HepG2 (cell line): ENCODE results near the gene RNF150. TPM values are rescaled to one million over a fixed set of nuclear protein-coding genes. Genes with fewer than 3 reads are reported as not detected.

Source experiments
- ATAC-seq: fragments of 200-7000 bp; cut with Tn5 transposase; 3 replicates; pipeline ENCODE4 v1.9.1; 2020; ENCODE audit warnings: mild to moderate bottlenecking, moderate library complexity
- BruUV-seq: library from RNA; stranded (reverse); fragments of 400-500 nt; replicated peaks from 2 replicates; lab custom pipeline; 2021; lab: Mats Ljungman, UMichigan
- CTCF ChIA-PET: fragments of 300-600 bp; formaldehyde crosslinking; extraction: SDS; loops from one replicate; lab custom pipeline; 2021; ENCODE audit warnings: low total read pairs, inconsistent platforms, low intra/inter-chr PET ratio; lab: Yijun Ruan, JAX
- POLR2A ChIA-PET: fragments of 350-600 bp; sonication (Branson Sonifier 250); formaldehyde crosslinking; loops from one replicate; lab custom pipeline; 2020; ENCODE audit warnings: antibody characterized with exemption, inconsistent platforms; lab: Yijun Ruan, JAX
- DNase-seq: peaks from one replicate; pipeline ENCODE4 v3.0.0-alpha.2; 2015; ENCODE audit warnings: low spot score
- FAIRE-seq: peaks from 3 replicates; lab custom pipeline; 2011; peaks lifted over from hg19 to GRCh38; lab: Jason Lieb, UNC
- H2AFZ ChIP-seq: one replicate; pipeline ENCODE4 v1.6.1; 2011; ENCODE audit warnings: low read length, inconsistent platforms
- H3K27ac ChIP-seq: fragments of 300-600 bp; 3 replicates; pipeline ENCODE4 v1.8.0; 2011; ENCODE audit warnings: mixed run types, mild to moderate bottlenecking, mixed read lengths, low read length, inconsistent platforms; ENCODE audit not compliant: insufficient read depth; ENCODE audit errors: extremely low read length
- H3K27me3 ChIP-seq, 2 experiments: fragments of 200-600 bp in 1 of 2; 2 replicates in 1 of 2; 3 replicates in 1 of 2; pipeline versions ENCODE4 v1.6.0 to v1.8.0; 2011; ENCODE audit warnings: low read length in 2 of 2, mild to moderate bottlenecking in 2 of 2, moderate library complexity in 2 of 2, inconsistent platforms in 1 of 2; ENCODE audit not compliant: insufficient read depth in 2 of 2, control insufficient read depth in 1 of 2
- H3K36me3 ChIP-seq, 2 experiments: fragments of 200-600 bp in 1 of 2; replicated peaks in 1 of 2; 2 replicates in 1 of 2; 3 replicates in 1 of 2; pipeline versions ENCODE4 v1.5.1 to v1.8.0; 2011; ENCODE audit warnings: low read length in 2 of 2, inconsistent platforms in 1 of 2; ENCODE audit not compliant: insufficient read depth in 2 of 2, control insufficient read depth in 1 of 2
- H3K4me1 ChIP-seq: 2 replicates; pipeline ENCODE4 v1.5.1; 2012; ENCODE audit warnings: low read length, inconsistent platforms; ENCODE audit not compliant: insufficient read depth
- H3K4me2 ChIP-seq: 2 replicates; pipeline ENCODE4 v1.6.0; 2011; ENCODE audit warnings: low read depth, low read length, inconsistent platforms
- H3K4me3 ChIP-seq, 3 experiments: fragments of 200-600 bp in 1 of 3; sonication (generic), shearing (Covaris generic) in 1 of 3; replicated peaks in 1 of 3; 2 replicates each; pipeline ENCODE4 v1.5.1; 2011 to 2016; ENCODE audit warnings: low read length in 3 of 3, inconsistent platforms in 2 of 3, low read depth in 2 of 3, mild to moderate bottlenecking in 2 of 3, control low read depth in 1 of 3, mixed read lengths in 1 of 3; ENCODE audit not compliant: insufficient read depth in 1 of 3
- H3K79me2 ChIP-seq: one replicate; pipeline ENCODE4 v1.6.1; 2011; ENCODE audit warnings: low read length, inconsistent platforms; ENCODE audit not compliant: insufficient read depth
- H3K9ac ChIP-seq: 2 replicates; pipeline ENCODE4 v1.6.0; 2011; ENCODE audit warnings: mild to moderate bottlenecking, low read depth, low read length, inconsistent platforms; ENCODE audit not compliant: insufficient read depth
- H3K9me3 ChIP-seq: 2 replicates; pipeline ENCODE4 v1.5.1; 2012; ENCODE audit warnings: mild to moderate bottlenecking, low read length
- H4K20me1 ChIP-seq: 2 replicates; pipeline ENCODE4 v1.6.0; 2011; ENCODE audit warnings: inconsistent platforms, mild to moderate bottlenecking, low read length, moderate library complexity; ENCODE audit not compliant: insufficient read depth
- AHR ChIP-seq: IDR thresholded peaks from 2 replicates; pipeline ENCODE4 v1.6.1; 2018; ENCODE audit warnings: missing genetic modification reagents, missing compliant biosample characterization
- HNF4A ChIP-seq: sonication (generic); formaldehyde crosslinking; IDR thresholded peaks from 2 replicates; pipeline ENCODE4 v1.4.0; 2020; ENCODE audit warnings: missing genetic modification reagents
- MYC ChIP-seq: sonication (generic); formaldehyde crosslinking; IDR thresholded peaks from 2 replicates; pipeline ENCODE4 v1.9.0; 2021; ENCODE audit warnings: missing genetic modification reagents, borderline replicate concordance
- SNAPC5 ChIP-seq: sonication (generic); formaldehyde crosslinking; IDR thresholded peaks from 2 replicates; pipeline ENCODE4 v1.8.1; 2023; ENCODE audit warnings: mild to moderate bottlenecking, missing genetic modification reagents, borderline replicate concordance
- ZBTB33 ChIP-seq: sonication (generic); formaldehyde crosslinking; IDR thresholded peaks from 2 replicates; pipeline ENCODE4 v1.4.0; 2020; ENCODE audit warnings: missing genetic modification reagents
- ZNF883 ChIP-seq: sonication (generic); formaldehyde crosslinking; IDR thresholded peaks from 2 replicates; pipeline ENCODE4 v1.5.1; 2020; ENCODE audit warnings: mild to moderate bottlenecking, missing genetic modification reagents; ENCODE audit errors: not compliant biosample characterization
- WGBS: methylation state at CpG from one replicate; pipeline ENCODE4 v1.1.6; 2017; ENCODE audit warnings: low lambda C conversion rate; 5-methylcytosine and 5-hydroxymethylcytosine counted together
- in situ Hi-C: cut with HindIII; loops from 2 replicates; pipeline ENCODE4 v1.10.0; 2017; ENCODE audit warnings: low pct_unique_long_range_greater_than_20kb; ENCODE audit not compliant: extremely low pct_ligation_motif_present
- intact Hi-C: fragments of 100-400 bp; cut with micrococcal nuclease; formaldehyde crosslinking; loops from one replicate; pipeline ENCODE4 v1.10.0; 2022; ENCODE audit not compliant: unreplicated experiment
- polyA plus RNA-seq, 8 experiments: library from polyadenylated mRNA; depleted of rRNA in 3 of 8; stranded (reverse) in 7 of 8; unstranded in 1 of 8; fragments of >200 nt; fragmentation: Illumina TruSeq in 4 of 8; extraction: Trizol in 4 of 8; gene quantifications; 2 replicates each; pipeline versions ENCODE4 v1.2.1 to v1.2.3, GENCODE V29; 2011 to 2016; ENCODE audit warnings: low read depth in 4 of 8, missing spikeins in 1 of 8, mixed read lengths in 1 of 8; ENCODE audit not compliant: insufficient read depth in 1 of 8
- total RNA-seq, 5 experiments: library from RNA; depleted of rRNA; stranded (reverse); fragments of >200 nt; fragmentation: Illumina TruSeq; extraction: Trizol; gene quantifications; 2 replicates each; pipeline ENCODE4 v1.2.3, GENCODE V29; 2016; ENCODE audit warnings: low read depth in 1 of 5

RNF150 gene
- total and polyA plus RNA-seq, 2 of the 13 experiments (the other 11 are each of a cell fraction or from before 2014, with no cell fraction given), result 0.02 to 0.03 TPM

- in situ Hi-C loops, result no loop called here
- BruUV-seq, result no TSS peak
- no peak for FAIRE-seq
- TF ChIP-seq MYC (CRISPR knock-in tag), result no peak
- no peak for ATAC-seq
- H3K27ac ChIP-seq, result no peak overlapping the region
- ChIA-PET POLR2A (no interaction called here), CTCF (no interaction called here)
- no peak overlapping the region for H2AFZ ChIP-seq
- intact Hi-C loops, result no loop called here
- H3K4me3 ChIP-seq, result no peak overlapping the region
- H3K4me1 ChIP-seq, result peaks cover 7% of the 10 kb centered on the region
- no peaks in the 10 kb centered on the region for H3K27me3 ChIP-seq
- WGBS, result 15% methylated on average over 3 of the region's 3 CpGs
- no peaks in the 10 kb centered on the region for H3K9me3 ChIP-seq
- no peaks in the 10 kb centered on the region for H4K20me1 ChIP-seq
- H3K4me2 ChIP-seq, result no peak overlapping the region
- no peak for DNase-seq
- H3K79me2 ChIP-seq, result no peaks in the 10 kb centered on the region
- no peak overlapping the region for H3K9ac ChIP-seq
- no peaks in the 10 kb centered on the region for H3K36me3 ChIP-seq
Observed at GRCh38 chr4:140888054-140888453, 245.2 kb downstream of the RNF150 start.

- Histone ChIP-seq H3K9me3 (no peaks in the 10 kb centered on the region), H3K27ac (no peak overlapping the region), H3K27me3 (no peaks in the 10 kb centered on the region), H3K9ac (no peak overlapping the region), H3K4me3 (no peak overlapping the region), H3K4me2 (no peak overlapping the region), H3K79me2 (no peaks in the 10 kb centered on the region), H3K36me3 (no peaks in the 10 kb centered on the region), H4K20me1 (no peaks in the 10 kb centered on the region), H3K4me1 (peaks cover 7% of the 10 kb centered on the region), H2AFZ (no peak overlapping the region)
- peak; percentile 30 for FAIRE-seq
- in situ Hi-C loops, result no loop called here
- no peak for DNase-seq
- intact Hi-C loops, result no loop called here
- CTCF ChIA-PET, result no interaction called here
- WGBS, result 4% methylated on average over 2 of the region's 2 CpGs
- POLR2A ChIA-PET, result no interaction called here
- TF ChIP-seq AHR, result no peak
- TF ChIP-seq SNAPC5 (CRISPR knock-in tag), result no peak
- TF ChIP-seq HNF4A (CRISPR knock-in tag), result 0 out of 2 replicates have a peak, but pooled peaks have one; percentile 8
- no peak for TF ChIP-seq ZBTB33 (CRISPR knock-in tag)
- TF ChIP-seq ZNF883, result no peak
- BruUV-seq, result no TSS peak
- peak; percentile 61; the same call in 2 of the 3 replicates for ATAC-seq
Observed at GRCh38 chr4:140887467-140887866, 245.8 kb downstream of the RNF150 start.
